ENCODE data around the gene PSMC3IP. TPM values are rescaled to one million over a fixed set of nuclear protein-coding genes. Genes with fewer than 3 reads are reported as not detected.

The PSMC3IP gene
- total and polyA plus RNA-seq, 2 donors (not counting 3 experiments of a cell fraction or from before 2014, with no cell fraction given) = 5.9 to 19.3 TPM

GRCh38 chr17:42596386-42596785 lies 18.9 kb upstream of the PSMC3IP start:
- no peaks in the 10 kb centered on the region for H3K9me3 ChIP-seq (replicated peaks; ENCODE audit: control insufficient read depth, insufficient read depth, low read length)
- no TSS peak for BruUV-seq (replicated peaks)
- TF ChIP-seq POLR2A (IDR thresholded peaks at IDR 0.05; ENCODE audit: low read depth, low read length) (no peak), FOS (IDR thresholded peaks at IDR 0.05; ENCODE audit: borderline replicate concordance, insufficient read depth, low read length) (no peak), JUN (IDR thresholded peaks at IDR 0.05; ENCODE audit: borderline replicate concordance, insufficient read depth, insufficient read length, low read depth) (no peak), GATA2 (IDR thresholded peaks at IDR 0.05; ENCODE audit: insufficient read depth, insufficient read length, low read depth, low read length) (no peak), MAX (IDR thresholded peaks at IDR 0.05; ENCODE audit: insufficient read depth, insufficient read length) (no peak), EZH2 (IDR thresholded peaks at IDR 0.05; ENCODE audit: borderline replicate concordance, low read depth, low read length, severe bottlenecking) (no peak), POLR2AphosphoS5 (IDR thresholded peaks at IDR 0.05; ENCODE audit: insufficient read depth, low read depth, low read length) (no peak), MYC (IDR thresholded peaks at IDR 0.05; ENCODE audit: low read depth, low read length) (no peak)
- TF ChIP-seq, protein P1, sequence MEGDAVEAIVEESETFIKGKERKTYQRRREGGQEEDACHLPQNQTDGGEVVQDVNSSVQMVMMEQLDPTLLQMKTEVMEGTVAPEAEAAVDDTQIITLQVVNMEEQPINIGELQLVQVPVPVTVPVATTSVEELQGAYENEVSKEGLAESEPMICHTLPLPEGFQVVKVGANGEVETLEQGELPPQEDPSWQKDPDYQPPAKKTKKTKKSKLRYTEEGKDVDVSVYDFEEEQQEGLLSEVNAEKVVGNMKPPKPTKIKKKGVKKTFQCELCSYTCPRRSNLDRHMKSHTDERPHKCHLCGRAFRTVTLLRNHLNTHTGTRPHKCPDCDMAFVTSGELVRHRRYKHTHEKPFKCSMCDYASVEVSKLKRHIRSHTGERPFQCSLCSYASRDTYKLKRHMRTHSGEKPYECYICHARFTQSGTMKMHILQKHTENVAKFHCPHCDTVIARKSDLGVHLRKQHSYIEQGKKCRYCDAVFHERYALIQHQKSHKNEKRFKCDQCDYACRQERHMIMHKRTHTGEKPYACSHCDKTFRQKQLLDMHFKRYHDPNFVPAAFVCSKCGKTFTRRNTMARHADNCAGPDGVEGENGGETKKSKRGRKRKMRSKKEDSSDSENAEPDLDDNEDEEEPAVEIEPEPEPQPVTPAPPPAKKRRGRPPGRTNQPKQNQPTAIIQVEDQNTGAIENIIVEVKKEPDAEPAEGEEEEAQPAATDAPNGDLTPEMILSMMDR (IDR thresholded peaks at IDR 0.05; ENCODE audit: extremely low read depth in 1 of 2, insufficient read depth in 1 of 2, low read depth in 1 of 2, low read length in 2 of 2) = no peak
- DNase-seq (ENCODE audit: low read depth, low spot score) (no peak), FAIRE-seq (no peak)
- peaks cover 3 to 6% of the 10 kb centered on the region in 2 experiments for H3K36me3 ChIP-seq (ENCODE audit: control insufficient read depth in 2 of 2, extremely low read depth in 1 of 2, insufficient read depth in 2 of 2, low read length in 2 of 2)
- H3K4me3 ChIP-seq (replicated peaks in 1 of 3; ENCODE audit: insufficient read depth in 1 of 3, low read depth in 1 of 3, low read length in 3 of 3) = no peak overlapping the region
- H3K9ac ChIP-seq (replicated peaks; ENCODE audit: extremely low read depth, insufficient read depth, low read length) = no peak overlapping the region
- ChIA-PET CTCF (interaction anchor here (2.6 kb wide), 1 partner anchor 18 kb away, joined by 10 read pairs; the partner anchor contains the start of gene PSMC3IP), POLR2A (no interaction called here)
- H4K20me1 ChIP-seq (replicated peaks; ENCODE audit: control insufficient read depth, extremely low read depth, insufficient read depth, low read length) = no peaks in the 10 kb centered on the region
- intact Hi-C loops (cut with micrococcal nuclease) (no loop called here), dilution Hi-C loops (cut with MboI; ENCODE audit: extremely low pct_ligation_motif_present, low sequenced_read_pairs) (no loop called here)
- H3K79me2 ChIP-seq (ENCODE audit: control insufficient read depth, insufficient read depth, low read length) = peaks cover 2% of the 10 kb centered on the region
- H3K9me1 ChIP-seq (replicated peaks; ENCODE audit: control insufficient read depth, extremely low read depth, insufficient read depth, low read length) = no peaks in the 10 kb centered on the region
- no peak overlapping the region for H3K27ac ChIP-seq (ENCODE audit: insufficient read depth, low read depth, low read length)
- no peak overlapping the region for H3K4me2 ChIP-seq (ENCODE audit: insufficient read depth, low read length)
- no peaks in the 10 kb centered on the region for H3K27me3 ChIP-seq (ENCODE audit: control insufficient read depth in 2 of 2, insufficient read depth in 2 of 2, low read length in 2 of 2)
- no peaks in the 10 kb centered on the region for H3K4me1 ChIP-seq (ENCODE audit: control insufficient read depth, extremely low read depth, insufficient read depth, low read length)
- H2AFZ ChIP-seq (ENCODE audit: low read depth, low read length) = no peak overlapping the region

All from endothelial cell of umbilical vein (primary cell).